ENCODE data around the gene SOX8. TPM values are rescaled to one million over a fixed set of nuclear protein-coding genes. Genes with fewer than 3 reads are reported as not detected.

Gene SOX8
- total RNA-seq, 1 donor from 2014 or later = 0.98 TPM

- H3K36me3 Mint-ChIP-seq (ENCODE audit: low read depth, unreplicated experiment) = no peaks in the 10 kb centered on the region
- FAIRE-seq (no peak), DNase-seq (ENCODE audit: low read depth) (no peak)
- H3K4me1 Mint-ChIP-seq (ENCODE audit: low read depth, unreplicated experiment) = peaks cover 3% of the 10 kb centered on the region
- no peaks in the 10 kb centered on the region for H3K9me3 Mint-ChIP-seq (ENCODE audit: unreplicated experiment)
- Histone ChIP-seq H3K9me3 (ENCODE audit: insufficient read depth, low read depth, low read length) (no peaks in the 10 kb centered on the region), H3K36me3 (ENCODE audit: insufficient read depth, low read length) (no peaks in the 10 kb centered on the region), H3K4me3 (ENCODE audit: insufficient read depth, low read depth, low read length) (no peak overlapping the region), H3K4me2 (ENCODE audit: low read length) (no peak overlapping the region), H2AFZ (ENCODE audit: low read depth, low read length) (no peak overlapping the region), H3K9ac (ENCODE audit: low read length) (no peak overlapping the region), H4K20me1 (ENCODE audit: insufficient read depth, low read length) (no peaks in the 10 kb centered on the region), H3K27ac (ENCODE audit: low read depth, low read length) (no peak overlapping the region), H3K27me3 (ENCODE audit: insufficient read depth, low read length) (peaks cover 33% of the 10 kb centered on the region), H3K79me2 (ENCODE audit: insufficient read depth, low read length) (no peaks in the 10 kb centered on the region), H3K4me1 (ENCODE audit: insufficient read depth, low read length) (peaks cover 5% of the 10 kb centered on the region)
- peaks cover 44% of the 10 kb centered on the region for H3K27me3 Mint-ChIP-seq (ENCODE audit: low read depth, unreplicated experiment)
- H3K4me3 Mint-ChIP-seq (ENCODE audit: unreplicated experiment) = no peak overlapping the region
- TF ChIP-seq EZH2 (IDR thresholded peaks at IDR 0.05; ENCODE audit: insufficient read depth, low read length) (no peak), CTCF (IDR thresholded peaks at IDR 0.05; ENCODE audit: insufficient read depth, low read depth, low read length) (no peak)
- no peak overlapping the region for H3K27ac Mint-ChIP-seq (ENCODE audit: unreplicated experiment)
These were observed 32.7 kb downstream of the SOX8 start for GRCh38 chr16:1014221-1014620.

DNA sequence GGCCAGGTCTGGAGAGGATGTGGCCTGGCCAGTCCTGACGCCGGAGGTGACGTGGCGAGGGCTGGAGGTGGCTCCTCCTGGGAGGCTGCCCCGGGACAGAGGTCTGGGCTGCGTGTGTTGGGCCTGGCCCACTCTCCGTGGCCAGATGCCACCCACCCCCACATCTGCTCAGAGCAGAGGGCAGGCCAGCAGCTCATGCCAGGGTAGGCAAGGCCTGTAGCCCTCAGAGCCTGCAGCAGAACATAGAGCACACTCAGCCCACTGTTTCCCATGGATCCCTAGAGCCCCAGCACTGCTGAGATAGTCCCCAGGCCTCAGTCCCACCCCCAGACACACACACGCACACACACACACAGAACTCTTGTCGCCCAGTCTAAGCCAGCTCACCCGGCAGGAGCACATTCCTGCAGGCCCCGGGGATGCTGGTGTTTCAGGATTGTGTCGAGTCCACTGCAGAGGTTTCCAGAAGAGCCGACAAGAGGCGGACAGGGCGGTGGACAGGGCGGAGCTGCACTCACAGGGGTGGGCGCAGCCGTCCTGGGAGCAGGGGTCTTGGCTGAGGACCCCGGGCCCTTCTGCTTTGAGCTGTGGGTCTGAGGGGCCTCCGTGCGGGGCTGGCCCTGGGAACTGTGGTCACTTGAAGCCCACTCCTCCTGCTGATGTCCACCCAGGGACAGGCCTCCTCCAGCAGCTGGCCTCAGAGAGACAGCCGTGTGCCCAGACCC lies 33.4 kb downstream of the SOX8 start:
- Histone ChIP-seq H3K9ac (ENCODE audit: low read length) (no peak overlapping the region), H3K4me2 (ENCODE audit: low read length) (no peak overlapping the region), H2AFZ (ENCODE audit: low read depth, low read length) (no peak overlapping the region), H3K79me2 (ENCODE audit: insufficient read depth, low read length) (no peaks in the 10 kb centered on the region), H3K27ac (ENCODE audit: low read depth, low read length) (no peak overlapping the region), H3K4me1 (ENCODE audit: insufficient read depth, low read length) (peaks cover 12% of the 10 kb centered on the region), H4K20me1 (ENCODE audit: insufficient read depth, low read length) (no peaks in the 10 kb centered on the region), H3K27me3 (ENCODE audit: insufficient read depth, low read length) (peaks cover 29% of the 10 kb centered on the region), H3K4me3 (ENCODE audit: insufficient read depth, low read depth, low read length) (no peak overlapping the region), H3K9me3 (ENCODE audit: insufficient read depth, low read depth, low read length) (no peaks in the 10 kb centered on the region), H3K36me3 (ENCODE audit: insufficient read depth, low read length) (no peaks in the 10 kb centered on the region)
- DNase-seq (ENCODE audit: low read depth) = no peak
- no peak overlapping the region for H3K4me3 Mint-ChIP-seq (ENCODE audit: unreplicated experiment)
- no peak for TF ChIP-seq EZH2 (IDR thresholded peaks at IDR 0.05; ENCODE audit: insufficient read depth, low read length)
- no peak for TF ChIP-seq CTCF (IDR thresholded peaks at IDR 0.05; ENCODE audit: insufficient read depth, low read depth, low read length)
- peaks cover 3% of the 10 kb centered on the region for H3K4me1 Mint-ChIP-seq (ENCODE audit: low read depth, unreplicated experiment)
- no peak for FAIRE-seq
- H3K9me3 Mint-ChIP-seq (ENCODE audit: unreplicated experiment) = no peaks in the 10 kb centered on the region
- peaks cover 43% of the 10 kb centered on the region for H3K27me3 Mint-ChIP-seq (ENCODE audit: low read depth, unreplicated experiment)
- H3K36me3 Mint-ChIP-seq (ENCODE audit: low read depth, unreplicated experiment) = no peaks in the 10 kb centered on the region
- H3K27ac Mint-ChIP-seq (ENCODE audit: unreplicated experiment) = no peak overlapping the region
